Measurements from ENCODE around the gene SLIT1. TPM values are rescaled to one million over a fixed set of nuclear protein-coding genes. Genes with fewer than 3 reads are reported as not detected.

The SLIT1 gene
- 9.7 and 10.6 TPM in 2 replicates for total RNA-seq
- long read RNA-seq, partial matches to known transcripts = 0 of 5 reads
- long read RNA-seq, other reads (novel, unspliced or antisense) = 5 of 5 reads

GRCh38 chr10:97185326-97186058, at the start of gene SLIT1:
SLIT1 (minus strand) TSS chr10:97185959; CDS start chr10:97185674, 285 bp downstream.
- Mint-ChIP-seq H3K36me3 (ENCODE audit: low read depth) (no peaks in the 10 kb centered on the region), H3K9me3 (no peaks in the 10 kb centered on the region), H3K27ac (ENCODE audit: unreplicated experiment) (no peak within 1 kb of the TSS), H3K27me3 (ENCODE audit: low read depth) (peaks cover 77% of the 10 kb centered on the region), H3K4me3 (peak within 1 kb of the TSS; percentile 85), H3K4me1 (peaks cover 31% of the 10 kb centered on the region)
- TF ChIP-seq CTCF (conservative IDR thresholded peaks at IDR 0.05) = no peak
- DNase-seq (ENCODE audit: low read depth, low spot score) = peak; percentile 36

- no peak for DNase-seq (ENCODE audit: low read depth, low spot score)
- no peaks in the 10 kb centered on the region for H3K27me3 Mint-ChIP-seq (ENCODE audit: low read depth)
- no peak overlapping the region for H3K27ac Mint-ChIP-seq (ENCODE audit: unreplicated experiment)
- no peak for TF ChIP-seq CTCF (conservative IDR thresholded peaks at IDR 0.05)
- no peaks in the 10 kb centered on the region for H3K9me3 Mint-ChIP-seq
- peaks cover 5% of the 10 kb centered on the region for H3K4me1 Mint-ChIP-seq
- H3K36me3 Mint-ChIP-seq (ENCODE audit: low read depth) = peaks cover 2% of the 10 kb centered on the region
- H3K4me3 Mint-ChIP-seq = no peak overlapping the region
Measured at GRCh38 chr10:97235353-97235752, 49.6 kb upstream of the SLIT1 start.

GRCh38 chr10:97234400-97234799, 48.6 kb upstream of the SLIT1 start:
- H3K9me3 Mint-ChIP-seq = no peaks in the 10 kb centered on the region

GRCh38 chr10:97230146-97230545, 44.4 kb upstream of the SLIT1 start:
- Mint-ChIP-seq H3K27ac (ENCODE audit: unreplicated experiment) (no peak overlapping the region), H3K9me3 (no peaks in the 10 kb centered on the region), H3K4me1 (peaks cover 5% of the 10 kb centered on the region), H3K4me3 (no peak overlapping the region), H3K27me3 (ENCODE audit: low read depth) (no peaks in the 10 kb centered on the region), H3K36me3 (ENCODE audit: low read depth) (peaks cover 2% of the 10 kb centered on the region)
- DNase-seq (ENCODE audit: low read depth, low spot score) = no peak
- TF ChIP-seq CTCF (conservative IDR thresholded peaks at IDR 0.05) = no peak

More at GRCh38 chr10:97234400-97234799, 48.6 kb upstream of the SLIT1 start:
- H3K27me3 Mint-ChIP-seq (ENCODE audit: low read depth) = no peaks in the 10 kb centered on the region
- H3K4me1 Mint-ChIP-seq = peaks cover 5% of the 10 kb centered on the region
- peak; percentile 18 for DNase-seq (ENCODE audit: low read depth, low spot score)
- TF ChIP-seq CTCF (conservative IDR thresholded peaks at IDR 0.05) = peak; percentile 77
- H3K4me3 Mint-ChIP-seq = no peak overlapping the region
- peaks cover 2% of the 10 kb centered on the region for H3K36me3 Mint-ChIP-seq (ENCODE audit: low read depth)
- H3K27ac Mint-ChIP-seq (ENCODE audit: unreplicated experiment) = no peak overlapping the region

- TF ChIP-seq CTCF (conservative IDR thresholded peaks at IDR 0.05) = no peak
- H3K27me3 Mint-ChIP-seq (ENCODE audit: low read depth) = no peaks in the 10 kb centered on the region
- H3K4me1 Mint-ChIP-seq = peaks cover 3% of the 10 kb centered on the region
- H3K27ac Mint-ChIP-seq (ENCODE audit: unreplicated experiment) = no peak overlapping the region
- H3K9me3 Mint-ChIP-seq = no peaks in the 10 kb centered on the region
- DNase-seq (ENCODE audit: low read depth, low spot score) = no peak
- no peak overlapping the region for H3K4me3 Mint-ChIP-seq
- peaks cover 2% of the 10 kb centered on the region for H3K36me3 Mint-ChIP-seq (ENCODE audit: low read depth)
Measured at GRCh38 chr10:97229322-97230015, 43.7 kb upstream of the SLIT1 start.

Data from neural crest cell (in vitro differentiated cells).